ENCODE data around the gene IL1RN. TPM values are rescaled to one million over a fixed set of nuclear protein-coding genes. Genes with fewer than 3 reads are reported as not detected.

IL1RN gene
- total and polyA plus RNA-seq, 10 of the 15 experiments (the other 5 are each of a cell fraction or from before 2014, with no cell fraction given): 0.04 TPM; not detected in 7

- TF ChIP-seq NR2F1 (conservative IDR thresholded peaks at IDR 0.05) (no peak), NKRF (conservative IDR thresholded peaks at IDR 0.05) (no peak), MXI1 (IDR thresholded peaks at IDR 0.05; ENCODE audit: low read depth, low read length) (no peak), CUX1 (IDR thresholded peaks at IDR 0.05; ENCODE audit: insufficient replicate concordance, low read depth, low read length) (no peak), ZZZ3 (IDR thresholded peaks at IDR 0.05; ENCODE audit: control insufficient read depth, insufficient read length, low read depth) (no peak), MEF2B (IDR thresholded peaks at IDR 0.05; ENCODE audit: partially characterized antibody, poor library complexity, severe bottlenecking) (no peak), SUZ12 (IDR thresholded peaks at IDR 0.05; ENCODE audit: unreplicated experiment) (no peak), RFX5 (IDR thresholded peaks at IDR 0.05; ENCODE audit: low read depth, low read length) (no peak), CTCF (IDR thresholded peaks at IDR 0.05 in 2 of 3, conservative IDR thresholded peaks at IDR 0.05 in 1 of 3; ENCODE audit: control insufficient read depth in 2 of 3, extremely low read depth in 1 of 3, insufficient read depth in 1 of 3, low read depth in 3 of 3, low read length in 3 of 3) (no peak), BMI1 (IDR thresholded peaks at IDR 0.05; ENCODE audit: borderline replicate concordance) (no peak), ATF7 (IDR thresholded peaks at IDR 0.05; ENCODE audit: low read depth) (no peak), RELA (IDR thresholded peaks at IDR 0.05; ENCODE audit: borderline replicate concordance, partially characterized antibody) (no peak), SPI1 (IDR thresholded peaks at IDR 0.05; ENCODE audit: borderline replicate concordance, insufficient read depth, low read depth, low read length) (no peak)
Measured at GRCh38 chr2:113160248-113160647, 32.9 kb downstream of the IL1RN start (continued).

Measured in GM12878 (cell line).